Activated T-helper 2 cell treated with anti-CD3 and anti-CD28 coated beads, Interferon-gamma antibody, Interleukin-2, Interleukin-4, amounts not matched to agents 10 μg/mL and 5 μg/mL and 100 μg/mL, durations not matched to agents 14 hours and 24 hours and 36 hours (primary cell): ENCODE results near the gene ZSCAN20. TPM values are rescaled to one million over a fixed set of nuclear protein-coding genes. Genes with fewer than 3 reads are reported as not detected.

ENCODE experiments used
- DNase-seq: peaks from one replicate; pipeline ENCODE4 v3.0.0; 2021; ENCODE audit warnings: low spot score
- H3K27ac Mint-ChIP-seq: one replicate; pipeline ENCODE4 v1.8.0; 2021; ENCODE audit warnings: mixed read lengths
- H3K27me3 Mint-ChIP-seq: one replicate; pipeline ENCODE4 v1.8.0; 2021; ENCODE audit warnings: low read depth, mixed read lengths
- H3K36me3 Mint-ChIP-seq: one replicate; pipeline ENCODE4 v1.8.0; 2021; ENCODE audit warnings: low read depth, mixed read lengths
- H3K4me1 Mint-ChIP-seq: one replicate; pipeline ENCODE4 v1.8.0; 2021; ENCODE audit warnings: low read depth, mixed read lengths
- H3K4me3 Mint-ChIP-seq: one replicate; pipeline ENCODE4 v1.8.0; 2021; ENCODE audit warnings: low read depth, mild to moderate bottlenecking, moderate library complexity, mixed read lengths
- H3K9me3 Mint-ChIP-seq: one replicate; pipeline ENCODE4 v1.8.0; 2021; ENCODE audit warnings: mixed read lengths
- intact Hi-C: fragments of 100-400 bp; cut with micrococcal nuclease; formaldehyde crosslinking; loops from one replicate; pipeline ENCODE4 v1.15.1; 2023
- total RNA-seq: library from RNA; stranded (reverse); gene quantifications from 2 replicates; pipeline ENCODE4 v1.2.3, GENCODE V29; 2022

ZSCAN20 gene
- total RNA-seq, 1 donor from 2014 or later = 2.6 TPM

- Mint-ChIP-seq H3K36me3 (no peaks in the 10 kb centered on the region), H3K9me3 (no peaks in the 10 kb centered on the region), H3K4me3 (no peak overlapping the region), H3K27ac (no peak overlapping the region), H3K4me1 (no peaks in the 10 kb centered on the region), H3K27me3 (no peaks in the 10 kb centered on the region)
- intact Hi-C loops = no loop called here
- no peak for DNase-seq
Observed at GRCh38 chr1:33532250-33532649, 59.8 kb downstream of the ZSCAN20 start.

DNA sequence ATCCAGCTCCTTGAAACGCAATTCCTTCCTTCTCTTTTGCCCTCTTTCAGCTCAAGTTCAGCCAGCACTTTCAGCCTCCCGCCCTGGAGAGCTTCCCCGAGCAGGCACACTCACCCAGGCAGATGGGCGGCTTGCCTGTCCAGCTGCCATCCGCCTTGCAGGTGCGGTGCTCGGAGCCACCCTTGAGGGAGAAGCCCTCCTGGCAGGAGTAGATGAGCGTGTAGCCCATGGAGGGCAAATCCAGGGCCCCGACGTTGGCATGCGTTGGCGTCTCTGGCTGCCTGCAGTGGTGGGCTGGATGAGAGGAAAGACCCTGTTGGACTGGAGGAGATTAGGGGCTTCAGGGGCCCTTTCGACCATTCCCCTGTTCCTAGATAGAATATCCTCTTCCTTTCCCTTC is 60.5 kb downstream of the ZSCAN20 start:
- DNase-seq = no peak
- intact Hi-C loops = no loop called here
- H3K36me3 Mint-ChIP-seq = no peaks in the 10 kb centered on the region
- no peaks in the 10 kb centered on the region for H3K9me3 Mint-ChIP-seq
- H3K4me1 Mint-ChIP-seq = no peaks in the 10 kb centered on the region
- H3K4me3 Mint-ChIP-seq = no peak overlapping the region
- H3K27ac Mint-ChIP-seq = no peak overlapping the region
- no peaks in the 10 kb centered on the region for H3K27me3 Mint-ChIP-seq

DNA sequence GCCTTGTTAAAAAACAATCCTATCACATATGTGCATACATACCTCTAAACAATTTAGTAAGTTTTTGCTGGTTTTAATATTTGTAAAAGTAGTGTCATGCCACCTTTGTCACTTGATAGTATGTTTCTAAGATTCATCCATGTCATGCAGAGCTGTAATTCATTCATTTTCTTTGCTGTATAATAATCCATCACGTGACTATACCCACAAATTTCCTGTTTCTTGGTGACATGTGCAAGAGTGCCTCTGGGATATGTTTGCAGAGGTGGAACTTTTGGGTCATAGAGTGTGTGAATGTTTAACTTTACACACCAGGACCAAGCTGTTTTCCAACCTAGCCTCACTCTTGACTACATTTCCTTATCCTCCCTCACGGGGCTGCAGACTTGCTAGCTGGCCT is 62.9 kb downstream of the ZSCAN20 start:
- H3K4me1 Mint-ChIP-seq = peaks cover 2% of the 10 kb centered on the region
- no peak overlapping the region for H3K27ac Mint-ChIP-seq
- intact Hi-C loops = no loop called here
- no peaks in the 10 kb centered on the region for H3K9me3 Mint-ChIP-seq
- H3K36me3 Mint-ChIP-seq = no peaks in the 10 kb centered on the region
- H3K27me3 Mint-ChIP-seq = no peaks in the 10 kb centered on the region
- no peak for DNase-seq
- H3K4me3 Mint-ChIP-seq = no peak overlapping the region

DNA sequence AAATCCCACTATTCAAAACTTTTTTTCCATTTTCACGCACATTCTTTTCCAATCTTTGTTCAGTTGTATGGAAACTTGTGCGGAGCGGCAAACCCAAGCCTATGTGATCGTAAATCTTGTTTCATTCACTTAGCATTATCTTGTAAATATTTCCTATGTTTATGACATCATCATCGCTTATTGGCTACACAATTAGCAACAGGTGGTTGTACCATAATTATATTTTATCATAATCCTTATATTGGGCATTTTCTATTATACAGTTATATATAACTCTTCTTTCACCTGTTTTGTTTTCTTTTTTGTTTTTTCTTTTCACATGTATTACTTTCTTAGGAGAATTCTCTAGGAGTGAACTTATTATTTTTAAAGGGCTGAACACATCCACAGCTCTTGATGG is 65.4 kb downstream of the ZSCAN20 start:
- Mint-ChIP-seq H3K9me3 (no peaks in the 10 kb centered on the region), H3K4me3 (no peak overlapping the region), H3K27ac (no peak overlapping the region), H3K27me3 (no peaks in the 10 kb centered on the region), H3K36me3 (no peaks in the 10 kb centered on the region), H3K4me1 (peaks cover 2% of the 10 kb centered on the region)
- intact Hi-C loops = no loop called here
- DNase-seq = no peak

- Mint-ChIP-seq H3K4me3 (no peak overlapping the region), H3K27ac (no peak overlapping the region), H3K36me3 (no peaks in the 10 kb centered on the region), H3K9me3 (no peaks in the 10 kb centered on the region), H3K4me1 (peaks cover 2% of the 10 kb centered on the region), H3K27me3 (no peaks in the 10 kb centered on the region)
- intact Hi-C loops = no loop called here
- DNase-seq = no peak
Observed at GRCh38 chr1:33541966-33542365, 69.5 kb downstream of the ZSCAN20 start.

Other genes starting within 250 kb of the ZSCAN20 start
- gene ZNF362, start 216.2 kb upstream of the ZSCAN20 start, total RNA-seq = 21.3 and 22.2 TPM in 2 replicates
- gene A3GALT2, start 151.5 kb upstream of the ZSCAN20 start, total RNA-seq = not detected in 2 replicates
- 33.1 and 33.3 TPM in 2 replicates for gene PHC2, start 41.5 kb upstream of the ZSCAN20 start, total RNA-seq